GM21723 (cell line): ENCODE data around the gene SEC16B.

Experiments
- ATAC-seq: cut with Tn5 transposase; IDR thresholded peaks from one replicate; pipeline ENCODE4 v1.9.1; 2021; ENCODE audit warnings: mild to moderate bottlenecking, moderate library complexity; ENCODE audit not compliant: unreplicated experiment

SEC16B gene

DNA sequence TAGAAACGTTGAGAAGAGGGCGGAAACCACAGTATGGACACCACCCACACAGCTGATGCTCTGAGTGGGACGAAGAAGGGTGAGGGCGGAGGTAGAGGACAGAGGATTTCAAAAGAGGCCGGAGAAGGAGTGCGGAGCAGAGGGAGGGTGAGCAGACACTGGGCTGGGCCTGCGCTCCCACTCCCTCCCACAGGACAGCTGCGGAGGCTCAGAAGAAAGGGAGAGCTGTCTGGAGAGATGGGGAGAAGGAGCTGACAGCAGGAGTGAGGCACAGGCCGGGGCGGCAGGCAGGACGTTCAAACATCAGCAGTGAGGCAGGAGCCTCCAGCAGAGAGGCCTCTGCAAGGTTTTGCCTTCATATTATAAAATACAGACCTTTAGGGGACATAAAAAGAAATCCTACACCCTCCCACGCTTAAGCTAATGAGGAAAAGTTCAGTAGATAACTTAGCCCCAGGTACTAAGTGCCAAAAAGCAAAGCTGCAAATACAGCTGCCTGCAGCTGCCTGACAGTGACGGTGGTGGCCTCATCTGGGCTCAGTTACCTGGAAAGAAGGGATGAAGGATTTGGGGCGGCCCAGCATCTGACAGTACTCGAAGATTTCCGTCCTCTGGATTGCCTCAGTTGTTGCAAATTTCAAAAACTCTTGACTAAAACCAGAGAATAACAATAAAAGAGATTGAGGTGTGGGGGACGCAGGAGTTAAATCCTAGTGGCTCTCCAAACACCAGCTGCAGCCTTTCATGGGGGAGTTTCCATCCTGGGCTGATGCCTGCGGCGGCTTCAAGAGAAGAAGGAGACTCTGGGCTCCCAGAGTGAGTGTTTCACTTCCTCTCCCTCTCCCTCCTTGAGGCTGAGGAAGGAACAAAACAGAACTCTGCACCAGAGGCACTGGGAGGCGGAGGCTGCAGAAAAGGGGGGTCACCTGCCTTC lies 25.6 kb downstream of the SEC16B start:
- ATAC-seq = no peak

DNA sequence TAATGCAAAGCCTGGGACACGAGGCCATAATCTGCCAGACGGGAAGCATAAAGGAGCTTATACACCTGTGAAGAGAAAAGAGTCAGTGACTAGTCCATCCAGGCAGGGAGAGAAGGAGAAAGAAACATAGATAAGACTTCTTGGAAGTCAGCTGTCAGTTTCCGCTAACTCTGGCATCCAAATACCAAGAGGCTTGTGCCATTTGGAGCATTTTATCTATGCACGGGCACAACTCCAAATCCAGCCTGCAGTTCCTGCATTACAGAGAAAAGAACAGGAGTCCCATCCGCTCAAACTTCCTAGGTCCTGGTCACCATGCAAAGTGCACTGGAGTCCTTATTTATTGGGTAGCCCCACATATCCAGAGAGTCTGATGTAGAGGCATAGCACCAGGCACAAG lies 27.9 kb downstream of the SEC16B start:
- no peak for ATAC-seq

DNA sequence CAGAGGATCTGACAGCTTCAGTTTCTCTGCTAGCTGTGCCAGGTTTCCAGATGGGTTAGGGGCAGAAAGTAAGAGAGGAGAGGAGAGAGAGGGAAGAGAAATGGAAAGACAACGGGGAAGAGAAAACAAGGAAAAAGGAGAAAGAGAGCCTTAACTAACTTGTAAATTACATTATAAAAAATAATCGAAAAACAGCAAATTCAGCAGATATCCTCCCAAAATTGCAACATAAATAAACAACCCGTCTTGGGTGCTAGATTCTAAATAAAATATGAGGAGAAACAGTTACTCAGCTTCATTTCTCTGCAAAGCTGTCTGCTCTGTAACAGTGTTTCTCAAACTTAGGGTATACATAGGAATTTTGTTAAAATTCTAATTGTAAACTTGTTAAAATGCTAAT lies 29.2 kb downstream of the SEC16B start:
- ATAC-seq = no peak

DNA sequence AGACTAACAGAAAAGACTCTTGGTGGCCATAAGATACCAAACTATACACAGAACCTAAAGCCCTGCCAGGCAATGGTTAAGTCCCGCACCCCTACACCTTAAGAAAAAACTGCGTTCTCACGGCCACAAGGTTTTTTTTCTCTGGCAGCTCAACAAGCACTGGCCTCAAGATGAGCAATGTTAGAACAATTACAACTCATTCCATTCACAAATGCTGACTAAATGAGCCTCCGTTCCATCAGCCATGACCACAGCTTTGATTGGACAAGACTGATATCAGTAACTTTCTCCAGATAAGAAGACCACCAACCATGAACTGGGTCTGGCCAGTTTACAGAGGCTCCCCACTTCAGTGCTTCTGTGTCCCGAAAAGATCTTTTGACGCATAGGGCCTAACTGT lies 31.9 kb downstream of the SEC16B start:
- no peak for ATAC-seq

DNA sequence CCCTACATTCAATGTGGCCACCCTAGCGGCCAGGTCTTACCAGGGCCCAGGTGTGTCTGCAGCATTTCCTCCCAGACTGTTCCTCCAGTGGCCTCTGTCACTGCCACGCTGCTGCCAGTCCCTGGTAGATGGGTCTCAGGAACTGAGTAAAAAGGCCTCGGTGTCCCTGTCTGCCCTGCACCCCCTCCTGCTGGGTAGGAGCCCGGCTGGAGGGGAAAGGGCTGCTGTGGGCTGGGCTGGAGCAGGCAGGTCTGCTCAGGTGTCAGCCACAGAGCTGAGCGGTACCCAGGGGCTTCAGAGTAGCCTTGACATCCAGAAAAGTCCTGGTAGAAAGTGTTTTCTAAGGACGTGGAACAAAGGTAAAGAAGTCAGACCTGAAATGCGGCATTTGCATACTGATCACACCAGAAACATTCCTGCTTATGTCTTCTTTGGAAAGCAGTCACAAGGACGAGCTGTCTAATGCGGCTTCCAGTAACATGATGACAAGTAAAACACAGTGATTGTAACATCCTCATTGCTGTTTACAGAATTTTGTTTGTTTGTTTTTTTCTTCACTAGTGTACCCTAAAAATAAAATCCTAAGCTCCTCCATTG lies 32.6 kb downstream of the SEC16B start:
- ATAC-seq = no peak

DNA sequence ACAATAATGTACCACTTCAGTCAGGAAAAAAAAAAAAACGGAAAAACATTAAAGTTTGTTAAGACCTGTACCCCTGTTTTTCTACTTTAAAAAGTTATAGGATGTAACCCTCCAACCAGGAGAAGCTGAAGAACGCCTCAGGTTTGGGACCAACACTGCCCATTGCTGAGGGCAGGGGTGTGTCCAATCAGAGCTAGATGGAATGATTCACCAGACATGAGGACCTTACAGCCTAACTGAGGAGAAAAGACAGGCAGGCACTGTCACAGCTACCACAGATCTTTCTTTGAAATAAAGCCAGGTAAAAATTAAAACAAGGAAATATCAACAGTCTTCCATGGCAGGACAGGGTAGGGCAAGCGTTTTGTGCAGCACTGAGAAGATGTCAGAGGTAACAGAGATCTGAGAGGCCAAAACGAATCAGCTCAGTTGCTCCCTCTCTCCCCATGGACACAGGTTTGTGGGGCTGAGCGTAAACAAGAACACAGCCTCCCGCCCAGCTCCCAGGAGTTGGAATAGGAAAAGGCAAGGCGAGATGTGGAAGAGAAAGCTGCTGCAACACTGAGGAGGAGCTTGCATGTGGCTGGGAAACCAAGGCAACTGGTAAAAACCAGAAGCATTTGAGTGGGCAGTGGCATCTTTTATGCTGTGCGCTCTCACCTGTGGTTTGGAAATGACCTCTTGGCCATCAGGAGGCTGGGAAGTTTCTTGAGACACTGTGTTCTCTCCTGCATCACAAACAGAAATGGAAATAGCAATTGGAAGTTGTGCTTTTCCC lies 34.0 kb downstream of the SEC16B start:
- ATAC-seq = no peak

DNA sequence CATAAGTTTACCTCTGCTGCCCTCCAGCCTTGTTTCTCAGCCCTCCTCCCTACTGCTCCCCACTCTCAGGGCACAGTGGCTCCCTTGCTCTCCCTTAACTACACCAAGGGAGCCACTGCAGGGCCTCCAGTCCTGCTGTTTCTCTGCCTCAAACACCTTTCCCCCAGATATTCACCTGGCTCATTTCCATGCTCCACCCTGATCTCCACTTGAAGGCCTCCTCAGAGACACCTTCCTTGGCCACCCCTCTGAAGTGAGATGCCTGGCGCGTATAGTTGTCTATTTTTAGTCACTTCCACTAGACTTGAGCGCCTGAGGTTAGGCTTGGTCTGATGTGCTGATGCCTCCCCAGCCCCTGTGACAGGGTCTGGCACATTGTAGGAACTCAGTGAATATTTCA lies 34.9 kb downstream of the SEC16B start:
- no peak for ATAC-seq

DNA sequence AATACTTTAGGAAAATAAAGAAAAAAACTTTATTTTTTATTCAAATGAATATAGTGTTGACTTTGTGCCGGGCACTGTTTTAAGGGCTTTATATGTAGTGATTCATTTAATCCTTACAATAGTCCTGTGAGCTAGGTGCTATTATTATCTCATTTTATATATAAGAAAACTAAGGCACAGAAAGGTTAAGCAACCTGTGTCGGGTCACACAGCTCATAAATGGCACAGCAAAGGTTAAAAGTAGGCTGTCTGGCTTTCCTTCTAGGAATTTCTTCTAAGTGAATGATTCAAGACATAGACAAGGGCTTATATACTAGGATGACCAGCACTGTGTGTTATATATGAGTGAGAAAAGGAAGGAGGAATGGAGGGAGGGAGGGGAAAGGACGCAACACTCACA lies 35.4 kb downstream of the SEC16B start:
- no peak for ATAC-seq

DNA sequence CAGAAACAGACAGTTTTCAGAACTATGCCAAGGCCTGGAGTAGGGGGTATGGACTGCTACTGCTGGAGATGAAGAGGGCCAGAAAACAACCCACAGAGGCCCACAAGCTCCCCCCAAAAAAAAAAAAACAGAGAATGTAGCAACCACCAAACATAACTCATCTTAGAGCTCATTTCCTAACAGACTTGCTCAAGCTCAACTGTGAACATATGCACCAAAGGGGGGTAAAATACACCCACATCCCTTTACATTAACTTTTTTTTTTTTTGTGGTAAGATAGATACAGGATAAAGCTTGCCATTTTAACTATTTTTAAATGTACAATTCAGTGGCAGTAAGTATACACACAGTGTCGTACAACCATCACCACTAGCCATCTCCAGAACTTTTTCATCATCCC lies 36.0 kb downstream of the SEC16B start:
- ATAC-seq = no peak

DNA sequence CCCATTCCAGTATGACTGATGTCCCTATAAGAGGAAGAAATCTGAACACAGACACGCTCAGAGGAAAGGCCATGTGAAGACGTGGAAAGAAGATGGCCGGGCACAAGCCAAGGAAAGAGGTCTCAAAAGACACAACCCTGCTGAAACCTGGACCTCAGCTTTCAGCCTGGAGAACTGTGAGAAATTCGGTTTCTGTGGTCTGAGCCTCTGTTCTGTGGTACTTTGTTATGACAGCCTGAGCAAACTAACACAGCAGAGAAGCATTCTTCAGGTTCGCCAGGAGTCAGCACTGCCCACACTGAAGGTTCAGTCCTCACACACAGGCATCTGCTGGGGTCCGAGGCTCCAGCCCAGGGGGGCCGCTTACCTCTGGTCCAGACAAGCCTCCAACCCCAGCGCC lies 37.7 kb downstream of the SEC16B start:
- no peak for ATAC-seq

DNA sequence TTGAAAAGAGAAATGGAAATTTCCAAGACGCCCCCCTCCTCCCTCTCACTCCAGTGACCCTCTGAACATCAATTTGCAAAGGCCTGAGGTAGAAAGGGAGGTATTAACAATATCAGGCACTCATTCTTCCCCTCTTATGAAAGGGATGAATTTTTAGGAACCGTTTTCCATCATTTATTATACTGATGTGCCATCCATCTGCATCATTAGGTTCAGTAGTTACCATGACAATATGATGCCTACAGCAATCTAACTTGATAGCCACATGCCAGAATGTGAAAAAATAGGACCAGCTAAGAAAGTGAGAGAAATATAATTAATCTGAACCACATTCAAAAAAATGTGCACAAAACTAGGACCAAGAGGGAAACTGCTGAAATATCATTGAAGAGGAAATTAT lies 40.9 kb downstream of the SEC16B start:
- ATAC-seq = no peak

DNA sequence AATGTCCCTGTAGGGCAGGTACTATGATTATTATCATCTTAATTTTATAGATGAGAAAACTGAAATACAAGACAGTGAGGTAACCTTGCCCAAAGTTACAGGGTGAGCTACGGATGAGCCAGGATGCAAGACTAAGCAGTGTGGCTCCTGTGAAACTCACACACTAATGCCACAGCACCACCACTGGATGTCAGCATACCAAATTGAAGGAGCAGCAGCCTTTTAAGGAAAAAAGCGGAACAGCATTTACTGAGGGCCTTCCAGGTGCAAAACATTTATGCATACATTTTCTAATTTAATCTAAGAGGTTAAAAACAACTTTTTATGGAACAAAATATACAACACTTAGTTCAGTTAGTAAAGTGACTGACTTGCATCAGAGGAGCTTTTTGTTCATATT lies 41.7 kb downstream of the SEC16B start:
- ATAC-seq = no peak

DNA sequence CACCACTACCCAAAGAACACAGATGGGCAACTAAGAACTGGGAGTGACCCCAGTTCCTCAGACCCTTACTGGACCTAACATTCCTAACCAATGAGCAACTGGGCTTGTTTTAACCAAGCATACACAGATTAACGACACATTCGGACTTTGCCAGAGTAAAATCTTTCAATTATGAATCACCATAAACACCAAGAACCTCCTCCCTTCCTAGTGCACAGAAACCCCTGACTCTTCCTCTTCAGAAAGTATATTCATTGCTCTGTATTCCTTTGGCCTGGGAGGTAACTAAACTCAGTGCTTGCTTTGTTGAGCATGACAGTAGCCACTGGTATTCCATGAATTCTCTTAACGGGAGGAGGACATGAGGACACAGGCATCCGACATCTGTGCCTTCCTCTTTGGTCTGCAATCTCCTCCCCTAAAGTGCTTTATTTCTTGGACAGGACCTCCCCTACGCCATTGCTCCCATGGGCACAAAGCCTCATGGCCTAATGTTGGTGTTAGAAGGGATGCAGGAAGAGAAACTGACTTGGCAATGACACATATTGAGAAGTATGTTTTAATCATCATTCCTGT lies 42.7 kb downstream of the SEC16B start:
- no peak for ATAC-seq

DNA sequence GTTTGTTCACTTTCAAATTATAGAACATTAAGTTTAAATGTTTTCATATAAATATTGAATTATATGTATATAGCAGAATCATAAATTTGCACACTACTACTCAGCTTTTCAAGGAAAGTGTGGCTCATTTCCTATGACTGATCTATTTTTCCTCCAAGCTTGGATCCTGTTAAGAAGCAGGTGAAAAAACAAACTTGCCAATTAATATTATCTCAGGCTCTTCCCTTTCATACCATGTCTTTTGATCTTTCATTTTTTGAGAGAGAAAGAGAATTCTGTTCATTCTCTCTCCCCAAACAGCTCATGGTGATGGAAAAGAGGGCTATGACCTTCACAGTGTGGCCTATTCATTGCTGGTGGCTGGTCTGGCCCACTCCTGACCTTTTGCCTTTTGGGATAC lies 43.7 kb downstream of the SEC16B start:
- no peak for ATAC-seq

DNA sequence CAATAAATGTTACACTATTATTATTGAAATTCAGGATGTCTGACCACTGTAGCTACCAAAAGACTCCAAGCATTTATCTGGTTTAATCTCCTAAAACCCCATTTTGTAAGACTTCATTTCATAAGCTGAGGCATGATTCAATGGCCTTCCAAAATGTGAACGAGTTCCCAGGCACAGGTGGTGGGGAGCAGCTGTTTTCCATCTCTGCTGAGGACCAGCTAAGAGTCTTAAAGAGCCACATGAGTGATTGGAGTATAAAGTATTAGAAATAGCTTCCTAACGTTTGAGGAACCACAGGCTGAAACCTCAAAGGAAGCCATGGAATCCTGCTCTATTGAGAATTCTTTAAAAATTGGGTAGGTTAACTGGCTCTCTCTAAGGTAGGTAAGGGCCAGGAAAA lies 44.9 kb downstream of the SEC16B start:
- ATAC-seq = no peak

DNA sequence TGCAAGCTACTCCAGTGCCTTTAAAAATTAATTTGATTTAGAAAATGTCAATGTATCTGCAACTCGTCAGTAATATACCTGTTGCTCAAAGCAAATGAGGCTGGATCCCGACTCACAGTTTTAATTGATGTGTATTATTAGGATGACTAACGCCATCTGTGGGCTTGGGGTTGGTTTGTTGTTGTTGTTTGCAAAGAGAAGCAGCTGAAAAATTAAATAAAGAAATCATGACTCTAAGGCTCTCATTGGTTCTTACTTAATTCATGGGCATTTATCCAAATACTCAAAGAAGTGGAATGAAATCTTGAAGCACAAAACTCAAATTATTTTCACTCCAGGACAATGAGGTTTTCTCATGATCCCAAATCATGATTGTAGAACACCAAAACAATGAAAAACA lies 46.4 kb downstream of the SEC16B start:
- no peak for ATAC-seq

DNA sequence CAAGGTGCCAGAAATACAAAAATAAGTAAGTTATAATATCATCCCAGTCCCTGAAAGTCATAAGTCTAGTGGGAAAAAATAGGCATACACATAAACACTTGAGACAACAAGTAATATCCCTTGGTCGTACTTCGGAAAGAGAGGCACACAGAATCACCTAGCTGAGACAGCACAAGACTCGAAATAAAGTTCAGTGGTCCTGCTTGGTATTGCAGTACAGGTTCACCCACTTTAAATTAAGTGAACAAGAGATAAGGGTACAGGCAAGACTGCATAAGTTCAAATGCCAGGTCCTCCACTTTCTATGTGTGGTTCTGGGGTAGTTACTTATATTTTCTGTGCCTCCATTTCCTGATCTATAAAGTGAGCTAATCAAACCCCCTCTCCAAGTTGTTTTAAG lies 47.6 kb downstream of the SEC16B start:
- no peak for ATAC-seq

DNA sequence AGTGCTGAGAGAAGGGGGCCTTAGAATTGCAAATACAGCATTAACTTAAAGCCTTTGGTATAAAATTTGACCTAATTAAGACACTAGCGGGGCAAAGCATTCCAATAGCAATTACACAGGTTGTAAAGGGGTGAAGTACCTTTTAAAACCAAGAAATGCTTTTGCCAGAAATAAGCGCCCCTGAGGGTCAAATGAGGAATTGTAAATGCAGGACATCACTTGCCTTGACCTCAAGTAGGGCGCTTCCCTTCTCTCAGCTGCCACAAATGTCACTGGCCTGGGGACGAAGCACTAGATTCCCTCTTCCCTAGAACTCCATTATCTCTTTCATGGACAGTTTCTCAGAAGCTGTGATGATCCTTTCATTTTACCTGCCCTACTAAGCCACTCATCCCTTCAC lies 48.3 kb downstream of the SEC16B start:
- no peak for ATAC-seq

DNA sequence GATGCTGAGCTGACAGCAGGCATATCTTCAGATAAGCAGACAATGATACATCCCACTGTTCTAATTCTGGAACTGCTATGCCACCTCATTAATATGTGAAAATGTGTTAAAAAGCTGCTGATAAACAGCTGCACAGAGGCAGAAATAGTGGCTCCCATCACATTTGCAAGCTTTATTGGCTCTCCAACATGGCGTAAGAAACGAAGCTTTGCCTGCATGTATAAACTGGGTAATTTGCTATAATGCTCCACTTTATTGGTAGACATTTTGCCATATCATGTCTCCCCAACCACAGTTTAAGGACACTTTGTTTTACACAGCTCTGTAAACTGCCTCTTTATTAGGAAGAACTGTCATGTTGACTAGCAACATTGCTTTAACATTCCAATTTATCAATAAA lies 49.8 kb downstream of the SEC16B start:
- ATAC-seq = no peak

DNA sequence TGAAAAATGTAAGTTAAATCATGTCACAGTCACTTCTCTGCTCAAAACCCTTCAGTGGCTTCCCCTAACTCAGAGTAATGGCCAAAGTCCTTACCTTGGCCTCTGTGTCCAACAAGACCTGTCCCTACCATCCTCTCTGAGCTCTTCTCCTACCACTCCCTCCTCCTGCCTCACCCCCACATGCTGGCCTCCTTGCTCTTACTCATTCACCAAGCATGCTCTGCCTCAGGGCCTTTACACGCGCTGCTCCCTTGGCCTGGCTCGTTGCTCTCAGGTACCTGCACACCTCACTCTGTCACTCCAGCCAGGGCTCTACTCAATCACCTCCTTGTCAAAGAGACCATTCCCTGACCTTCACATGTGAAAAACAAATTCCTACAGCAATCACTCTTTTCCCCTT lies 54.2 kb downstream of the SEC16B start:
- no peak for ATAC-seq

DNA sequence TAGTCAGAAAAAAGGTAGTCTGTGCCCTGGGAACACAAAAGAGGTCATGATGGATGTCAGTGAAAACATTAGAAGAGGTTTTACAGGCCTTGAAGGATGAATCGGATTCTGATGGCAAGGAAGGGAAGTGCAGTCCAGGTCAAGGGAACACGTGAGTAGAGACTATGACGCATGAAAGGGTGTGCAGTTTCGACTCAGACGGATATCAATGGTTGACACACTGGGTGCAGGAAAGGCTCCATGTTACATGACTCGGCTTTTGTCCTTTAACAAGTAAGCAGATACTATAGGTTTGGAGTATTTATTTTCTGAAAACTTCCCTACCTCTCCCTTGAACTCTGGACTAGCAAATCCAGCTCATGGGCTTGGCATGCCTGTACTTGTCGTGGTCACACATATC lies 55.3 kb downstream of the SEC16B start:
- no peak for ATAC-seq
